GM18519 (cell line): ENCODE data around the gene SLC26A11.
"Not testable (repeated sequence)": the region's sequence is repeated elsewhere in the genome, so short reads cannot be mapped to it uniquely, and the experiment has no call there.

Source experiments
- ATAC-seq: cut with Tn5 transposase; IDR thresholded peaks from one replicate; pipeline ENCODE4 v1.9.1; 2021; ENCODE audit warnings: mild to moderate bottlenecking, moderate library complexity; ENCODE audit not compliant: unreplicated experiment, low FRiP score

The SLC26A11 gene

DNA sequence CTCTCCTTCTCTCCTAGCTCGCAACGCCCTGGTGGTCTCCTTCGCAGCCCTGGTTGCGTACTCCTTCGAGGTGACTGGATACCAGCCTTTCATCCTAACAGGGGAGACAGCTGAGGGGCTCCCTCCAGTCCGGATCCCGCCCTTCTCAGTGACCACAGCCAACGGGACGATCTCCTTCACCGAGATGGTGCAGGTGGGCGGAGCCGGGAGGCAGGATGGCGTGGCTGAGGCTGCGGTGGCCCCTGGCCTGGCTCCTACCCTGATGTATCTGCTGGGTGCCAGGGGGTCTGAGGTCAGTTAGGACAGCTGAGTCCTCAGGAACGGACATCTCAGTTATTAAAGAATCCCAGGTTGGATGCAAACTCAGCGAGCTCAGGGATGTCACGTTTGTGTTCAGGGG is 16.7 kb downstream of the SLC26A11 start:
- ATAC-seq: no peak

DNA sequence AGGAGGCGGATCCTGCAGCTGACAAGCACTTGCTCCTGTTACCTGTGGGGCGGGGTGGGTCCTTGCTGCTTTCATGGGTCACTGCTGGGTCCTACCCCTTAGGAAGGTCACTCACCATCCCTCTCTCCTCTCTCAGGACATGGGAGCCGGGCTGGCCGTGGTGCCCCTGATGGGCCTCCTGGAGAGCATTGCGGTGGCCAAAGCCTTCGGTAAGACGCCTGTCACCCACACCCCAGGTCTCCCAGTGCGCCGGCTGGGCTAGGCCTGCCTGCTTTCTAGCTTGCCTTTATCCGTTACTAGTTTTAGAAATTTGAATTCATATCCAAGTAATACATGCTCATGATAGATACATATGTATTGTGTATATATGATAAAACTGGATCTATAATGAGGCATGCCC is 17.2 kb downstream of the SLC26A11 start:
- ATAC-seq: no peak

DNA sequence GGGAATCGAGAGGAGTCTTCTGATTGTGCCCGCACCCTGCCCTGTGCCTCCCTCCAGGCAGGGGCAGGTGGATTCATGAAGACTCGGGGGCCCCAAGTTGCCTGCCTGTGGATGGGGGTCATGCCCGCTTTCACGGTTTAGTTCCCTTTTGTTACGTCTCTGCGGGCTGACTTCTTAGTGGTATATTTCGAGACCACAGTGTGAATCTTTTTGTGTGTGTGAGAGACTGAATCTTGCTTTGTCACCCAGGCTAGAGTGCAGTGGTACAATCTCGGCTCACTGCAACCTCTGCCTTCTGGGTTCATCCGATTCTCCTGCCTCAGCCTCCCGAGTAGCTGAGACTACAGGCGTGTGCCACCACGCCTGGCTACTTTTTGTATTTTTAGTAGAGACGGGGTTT is 22.3 kb downstream of the SLC26A11 start:
- no peak for ATAC-seq

DNA sequence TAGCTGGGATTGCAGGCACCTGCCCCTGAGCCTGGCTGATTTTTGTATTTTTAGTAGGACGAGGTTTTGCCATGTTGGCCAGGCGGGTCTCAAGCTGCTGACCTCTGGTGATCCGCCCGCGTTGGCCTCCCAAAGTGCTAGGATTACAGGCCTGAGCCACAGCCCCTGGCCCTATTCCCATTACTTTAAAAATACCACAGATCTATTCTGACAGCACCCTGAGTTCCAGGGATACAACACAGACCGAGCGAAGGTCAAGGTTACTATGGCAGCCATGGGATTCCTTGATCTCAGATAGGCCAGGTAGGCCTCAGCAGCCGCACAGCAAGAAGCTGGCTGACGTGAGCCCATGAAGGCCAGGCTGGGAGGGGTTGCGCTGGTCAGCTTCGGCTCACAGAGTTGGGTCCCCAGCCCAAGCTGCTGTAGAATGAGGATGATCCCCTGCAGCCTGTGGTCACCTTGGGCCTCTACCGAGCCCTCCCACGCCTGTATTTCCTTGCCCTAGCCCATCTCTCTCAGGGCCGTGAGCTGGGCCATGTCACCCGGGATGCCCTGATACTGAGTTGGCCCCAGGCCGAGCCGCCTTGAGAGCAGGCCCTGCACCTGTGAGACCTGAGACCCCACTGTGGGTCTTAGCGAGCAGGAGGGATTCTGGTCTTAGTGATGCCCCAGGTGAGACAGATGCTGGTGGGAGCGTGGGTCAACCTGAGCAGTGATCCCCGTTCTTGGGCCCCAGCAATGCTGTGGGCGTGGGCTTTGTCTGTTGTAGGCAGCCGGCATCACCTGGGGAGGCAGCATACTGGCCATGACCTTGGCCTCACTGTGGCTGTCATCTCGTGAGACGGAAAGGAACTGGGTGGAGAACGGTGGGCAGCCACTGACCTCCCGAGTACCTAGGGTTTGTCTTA is 23.6 kb downstream of the SLC26A11 start:
- no peak for ATAC-seq

DNA sequence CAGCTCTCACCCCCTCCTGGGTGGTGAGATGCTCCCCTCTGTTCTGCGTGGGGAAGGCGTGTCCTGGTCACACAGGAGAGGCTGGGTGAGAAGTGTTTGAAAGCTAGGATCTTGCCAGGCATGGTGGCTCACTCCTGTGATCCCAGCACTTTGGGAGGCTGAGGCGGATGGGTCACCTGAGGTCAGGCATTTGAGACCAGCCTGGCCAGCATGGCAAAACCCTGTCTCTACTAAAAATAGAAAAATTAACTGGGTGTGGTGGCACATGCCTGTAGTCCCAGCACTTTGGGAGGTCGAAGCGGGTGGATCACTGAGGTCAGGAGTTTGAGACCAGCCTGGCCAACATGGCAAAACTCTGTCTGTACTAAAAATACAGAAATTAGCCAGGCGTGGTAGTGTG is 24.2 kb downstream of the SLC26A11 start:
- ATAC-seq: not testable (repeated sequence)

DNA sequence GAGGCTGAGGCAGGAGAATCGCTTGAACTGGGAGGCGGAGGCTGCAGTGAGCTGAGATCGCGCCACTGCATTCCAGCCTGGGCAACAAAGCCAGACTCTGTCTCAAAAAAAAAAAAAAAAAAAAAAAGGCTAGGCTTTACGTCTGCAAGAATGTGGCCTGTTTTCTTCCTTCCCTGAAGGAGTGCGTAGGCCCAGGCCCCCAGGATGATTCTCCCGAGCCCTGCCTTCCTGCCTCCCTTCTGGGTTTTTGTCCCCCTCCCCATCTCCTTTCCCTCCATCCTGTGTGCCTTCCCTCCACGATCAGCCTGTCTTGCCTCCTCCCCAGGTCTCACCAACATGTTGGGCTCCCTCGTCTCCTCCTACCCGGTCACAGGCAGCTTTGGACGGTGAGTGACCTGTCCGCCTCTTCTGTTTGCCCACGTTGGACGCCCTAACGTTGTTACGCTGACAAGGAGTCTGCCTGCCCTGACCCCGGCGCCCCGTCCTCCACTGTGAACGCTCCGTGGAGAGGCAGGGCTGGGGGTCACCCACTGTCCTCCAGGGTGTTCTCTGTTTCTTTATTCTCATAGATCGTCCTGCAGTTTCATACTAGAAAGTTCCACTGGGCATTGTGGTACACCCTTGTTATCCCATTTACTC is 24.8 kb downstream of the SLC26A11 start:
- ATAC-seq: no peak

DNA sequence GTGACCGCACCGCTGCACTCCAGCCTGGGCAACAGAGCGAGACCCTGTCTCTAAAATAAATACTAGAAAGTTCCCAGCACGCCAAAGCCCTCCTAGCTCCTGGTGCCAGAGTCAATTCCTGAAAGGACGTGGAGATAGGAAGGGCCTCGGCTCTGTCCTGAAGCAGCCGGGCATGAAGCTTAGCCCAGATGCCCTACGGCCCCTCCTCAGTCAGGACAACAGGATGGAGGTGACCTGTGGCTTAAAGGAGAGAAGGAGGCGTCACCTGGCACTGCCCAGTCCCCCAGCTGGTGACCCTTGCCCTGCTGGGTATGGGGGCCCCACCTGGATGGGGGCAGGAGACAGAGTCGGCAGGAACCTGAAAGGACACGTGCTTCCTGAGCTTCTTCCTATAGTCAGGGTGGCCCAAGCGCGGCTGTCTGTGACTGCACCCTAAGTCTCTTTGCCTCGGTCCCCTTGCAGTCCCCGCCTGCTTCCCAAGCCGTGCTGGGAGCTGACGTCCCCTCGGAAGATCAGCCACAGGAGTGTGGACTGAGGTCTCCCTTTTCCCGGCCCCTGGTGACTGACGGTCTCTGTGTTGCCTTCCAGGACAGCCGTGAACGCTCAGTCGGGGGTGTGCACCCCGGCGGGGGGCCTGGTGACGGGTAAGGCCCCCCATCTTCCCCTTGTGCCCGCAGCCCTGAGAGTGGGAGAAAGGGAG is 25.5 kb downstream of the SLC26A11 start:
- ATAC-seq: no peak

DNA sequence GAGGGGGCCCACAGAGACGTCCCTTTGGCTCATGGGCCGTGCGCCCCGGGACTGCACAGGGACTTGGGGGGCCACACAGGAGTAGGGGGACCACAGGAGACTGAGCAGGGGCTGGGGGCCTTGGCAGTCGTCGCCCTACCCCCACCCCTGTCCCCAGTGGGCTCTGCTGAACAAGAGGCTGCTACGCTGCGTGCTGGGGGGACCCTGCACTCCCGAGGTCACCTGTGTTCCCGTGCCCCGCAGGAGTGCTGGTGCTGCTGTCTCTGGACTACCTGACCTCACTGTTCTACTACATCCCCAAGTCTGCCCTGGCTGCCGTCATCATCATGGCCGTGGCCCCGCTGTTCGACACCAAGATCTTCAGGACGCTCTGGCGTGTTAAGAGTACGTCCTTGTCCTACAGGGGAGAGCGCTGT is 26.0 kb downstream of the SLC26A11 start:
- no peak for ATAC-seq

DNA sequence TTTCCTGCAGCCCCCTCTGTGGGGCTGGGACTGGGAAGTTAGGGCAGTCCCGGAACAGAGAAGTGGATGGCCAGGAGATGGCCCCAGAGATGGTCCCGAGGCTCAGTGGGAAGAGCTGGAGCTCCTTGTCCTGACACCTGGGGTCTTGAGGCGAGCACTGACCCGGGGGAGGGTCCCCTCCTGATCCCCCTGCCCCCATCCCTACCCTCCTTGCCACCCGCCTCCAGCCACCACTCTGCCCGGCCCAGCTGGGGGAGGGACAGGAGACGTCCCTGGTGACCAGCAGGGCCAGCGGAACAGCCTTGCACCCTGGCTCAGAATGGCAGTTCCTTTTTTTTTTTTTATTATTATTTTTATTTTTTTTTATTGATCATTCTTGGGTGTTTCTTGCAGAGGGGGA is 26.5 kb downstream of the SLC26A11 start:
- no peak for ATAC-seq

DNA sequence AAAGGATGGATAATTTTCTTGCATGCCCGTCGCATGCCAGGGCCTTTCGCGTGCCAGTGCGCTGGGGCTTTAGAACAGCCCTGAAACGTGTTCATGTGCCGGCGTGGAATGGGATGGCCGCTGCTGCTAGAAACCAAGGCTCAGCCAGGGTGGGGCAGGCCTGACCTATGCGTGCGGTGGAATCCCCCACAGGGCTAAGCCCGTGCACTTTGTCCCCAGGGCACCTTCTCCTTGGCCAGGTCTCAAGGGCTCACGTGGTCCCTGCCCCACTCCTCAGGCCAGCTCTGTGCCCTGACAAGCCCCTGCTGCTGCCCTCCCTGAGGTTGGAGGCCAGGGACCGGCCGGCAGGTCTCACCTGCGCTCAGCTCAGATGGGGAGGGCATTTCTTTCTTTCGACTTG is 27.3 kb downstream of the SLC26A11 start:
- ATAC-seq: no peak

DNA sequence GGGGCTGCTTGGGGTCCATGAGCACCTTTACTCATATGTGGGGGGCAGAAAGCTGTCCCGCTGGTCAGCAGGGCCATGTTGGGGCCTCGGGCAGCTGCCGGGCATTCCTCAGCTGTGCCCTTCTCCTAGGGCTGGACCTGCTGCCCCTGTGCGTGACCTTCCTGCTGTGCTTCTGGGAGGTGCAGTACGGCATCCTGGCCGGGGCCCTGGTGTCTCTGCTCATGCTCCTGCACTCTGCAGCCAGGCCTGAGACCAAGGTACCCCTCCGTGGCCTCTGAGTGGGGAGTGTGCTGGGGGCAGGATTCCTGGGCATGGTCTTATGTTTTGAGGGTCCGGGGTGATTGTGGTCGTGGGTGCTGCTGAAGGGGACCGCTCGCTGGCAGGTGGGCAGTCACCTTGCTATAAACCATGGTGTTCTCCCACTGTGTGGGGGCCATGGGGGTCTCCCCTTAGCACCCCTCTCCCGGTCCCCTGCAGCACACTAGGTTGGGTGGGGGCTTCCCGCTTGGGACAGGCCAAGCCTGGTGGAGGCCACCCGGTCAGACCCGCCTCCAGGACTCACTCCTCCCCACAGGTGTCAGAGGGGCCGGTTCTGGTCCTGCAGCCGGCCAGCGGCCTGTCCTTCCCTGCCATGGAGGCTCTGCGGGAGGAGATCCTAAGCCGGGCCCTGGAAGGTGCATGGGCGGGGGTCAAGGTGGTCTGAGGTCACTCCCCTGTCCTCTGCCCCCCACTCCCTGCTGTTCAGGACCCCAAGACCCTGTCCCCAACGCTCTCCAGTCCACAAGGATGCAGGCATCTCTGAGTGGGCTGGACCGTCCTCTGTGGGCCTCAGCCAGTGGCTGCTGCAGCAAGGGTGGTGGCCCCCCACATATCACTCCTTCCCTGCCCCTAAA is 28.0 kb downstream of the SLC26A11 start:
- ATAC-seq: no peak

DNA sequence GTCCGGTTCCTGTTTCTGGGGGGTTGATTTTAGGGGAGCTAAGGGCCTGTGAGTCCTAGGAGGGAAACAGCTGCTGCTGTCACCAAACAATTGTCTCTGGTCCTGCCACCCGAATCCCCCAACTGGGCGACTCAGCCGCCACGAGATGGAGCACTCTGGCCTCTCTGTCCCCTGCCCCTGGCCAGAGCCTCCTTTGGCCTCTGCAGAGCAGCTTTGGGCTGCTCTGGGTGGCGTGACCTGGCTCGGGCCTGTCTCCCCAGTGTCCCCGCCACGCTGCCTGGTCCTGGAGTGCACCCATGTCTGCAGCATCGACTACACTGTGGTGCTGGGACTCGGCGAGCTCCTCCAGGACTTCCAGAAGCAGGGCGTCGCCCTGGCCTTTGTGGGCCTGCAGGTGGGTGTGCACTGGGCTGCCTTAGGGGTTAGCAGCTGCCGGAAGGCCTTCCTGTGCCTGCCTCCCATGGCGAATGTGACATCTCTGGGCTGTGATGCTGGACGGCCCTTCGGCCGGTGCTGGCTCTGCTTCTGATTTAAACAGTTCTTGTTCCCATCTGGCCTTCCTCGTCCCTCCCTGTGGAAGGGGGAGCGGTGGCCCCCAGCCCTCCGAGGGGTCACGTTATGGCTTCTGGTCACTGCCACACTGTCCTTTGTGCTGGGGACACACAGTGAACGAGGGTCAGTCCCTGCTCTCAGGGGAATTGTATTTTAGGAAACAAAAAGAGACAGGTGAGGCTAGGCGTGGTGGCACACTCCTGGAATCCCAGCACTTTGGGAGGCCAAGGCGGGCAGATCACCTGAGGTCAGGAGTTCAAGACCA is 28.9 kb downstream of the SLC26A11 start:
- ATAC-seq: no peak

DNA sequence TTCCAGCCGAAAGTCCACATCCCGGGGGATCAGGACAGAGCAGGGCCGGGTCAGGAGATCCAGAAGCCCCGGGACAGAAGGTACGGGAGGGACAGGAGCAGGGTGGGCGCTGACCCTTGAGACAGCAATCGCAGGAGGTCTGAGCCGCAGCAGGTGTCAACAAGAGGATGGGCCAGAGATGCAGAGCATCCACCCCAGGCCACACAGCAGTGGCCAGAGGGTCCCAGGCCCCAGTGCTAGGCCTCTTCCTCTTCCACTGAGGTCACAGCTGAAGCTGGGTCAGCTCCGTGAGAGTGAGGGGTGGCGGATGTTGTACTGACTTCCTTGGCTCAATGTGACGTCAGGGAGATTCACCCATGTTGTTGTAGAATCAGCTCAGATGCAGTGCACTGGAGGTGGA is 31.7 kb downstream of the SLC26A11 start:
- no peak for ATAC-seq

DNA sequence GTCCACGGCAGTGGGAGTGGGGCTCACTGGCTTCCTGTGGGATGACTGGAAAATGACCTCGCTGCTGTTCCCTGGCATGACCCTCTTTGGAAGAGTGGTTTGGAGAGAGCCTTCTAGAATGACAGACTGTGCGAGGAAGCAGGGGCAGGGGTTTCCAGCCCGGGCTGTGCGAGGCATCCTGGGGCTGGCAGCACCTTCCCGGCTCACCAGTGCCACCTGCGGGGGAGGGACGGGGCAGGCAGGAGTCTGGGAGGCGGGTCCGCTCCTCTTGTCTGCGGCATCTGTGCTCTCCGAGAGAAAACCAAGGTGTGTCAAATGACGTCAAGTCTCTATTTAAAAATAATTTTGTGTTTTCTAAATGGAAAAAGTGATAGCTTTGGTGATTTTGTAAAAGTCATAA is 32.6 kb downstream of the SLC26A11 start:
- no peak for ATAC-seq

DNA sequence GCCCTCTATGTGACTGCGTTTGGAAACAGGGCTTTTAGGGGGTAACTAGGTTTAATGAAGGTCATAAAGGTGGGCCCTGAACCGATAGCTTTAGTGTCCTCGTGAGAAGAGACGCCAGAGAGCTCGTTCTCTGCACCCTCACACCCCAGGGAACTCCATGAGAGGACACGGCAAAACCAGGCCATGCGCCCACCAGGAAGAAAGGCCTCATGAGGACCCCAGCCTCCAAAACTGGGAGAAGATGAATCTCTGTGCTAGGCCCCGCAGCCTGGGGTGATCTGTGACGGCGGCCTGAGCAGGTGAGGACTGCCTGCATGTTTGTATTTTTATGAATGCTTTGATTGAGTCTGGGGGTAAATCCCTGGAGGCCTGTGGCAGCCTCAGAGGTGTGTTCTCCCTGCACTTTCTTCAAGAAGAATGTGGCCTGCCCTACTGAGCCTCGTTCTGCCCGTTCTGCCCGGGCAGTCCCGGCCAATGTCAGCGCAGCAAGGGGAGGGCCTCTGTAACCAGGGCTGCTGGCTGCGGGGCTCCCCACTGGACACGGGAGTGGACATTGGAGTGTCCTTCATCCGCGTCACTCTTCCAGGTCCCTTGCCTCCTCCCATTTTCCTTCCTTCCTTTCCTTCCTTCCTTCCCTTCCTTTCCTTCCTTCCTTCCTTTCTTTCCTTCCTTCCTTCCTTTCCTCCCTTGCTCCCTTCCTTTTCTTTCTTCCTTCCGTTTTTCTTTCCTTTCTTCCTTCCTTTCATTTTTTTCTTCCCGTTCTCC is 33.6 kb downstream of the SLC26A11 start:
- no peak for ATAC-seq

DNA sequence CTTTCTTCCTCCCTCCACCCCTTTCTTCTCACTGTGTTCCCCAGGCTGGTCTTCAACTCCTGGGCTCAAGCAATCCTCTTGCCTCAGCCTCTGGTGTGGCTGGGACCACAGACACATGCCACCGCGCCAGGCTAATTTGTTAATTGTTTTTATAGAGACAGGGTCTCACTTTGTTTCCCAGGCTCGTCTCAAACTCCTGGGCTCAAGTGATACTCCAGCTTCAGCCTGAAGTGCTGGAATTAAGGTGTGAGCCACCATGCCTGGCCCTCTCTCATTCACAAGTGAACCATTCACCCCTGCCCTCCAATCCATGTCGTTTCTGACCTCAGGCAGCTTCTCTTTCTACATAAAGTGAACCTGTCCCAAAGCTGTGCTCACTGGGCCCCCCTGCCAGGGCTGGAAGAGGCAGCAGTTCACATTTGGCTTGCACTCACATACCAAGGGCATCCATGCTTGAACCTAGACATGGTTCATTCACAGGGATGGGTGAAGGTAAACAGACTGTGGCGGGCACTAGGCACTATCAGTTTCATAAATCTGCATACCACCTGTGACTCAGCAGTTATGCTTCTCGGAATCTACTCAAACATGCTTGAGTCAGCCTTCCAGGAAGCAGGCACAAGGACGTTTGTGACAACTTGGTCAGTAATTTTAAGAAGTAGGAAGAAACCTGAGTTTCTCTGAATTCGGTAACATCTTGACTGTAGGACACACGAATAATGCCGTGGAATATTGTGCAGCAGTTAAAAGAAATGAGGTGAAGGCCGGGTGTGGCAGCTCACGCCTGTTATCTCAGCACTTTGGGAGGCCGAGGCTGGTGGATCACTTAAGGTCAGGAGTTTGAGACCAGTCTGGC is 34.4 kb downstream of the SLC26A11 start:
- no peak for ATAC-seq

DNA sequence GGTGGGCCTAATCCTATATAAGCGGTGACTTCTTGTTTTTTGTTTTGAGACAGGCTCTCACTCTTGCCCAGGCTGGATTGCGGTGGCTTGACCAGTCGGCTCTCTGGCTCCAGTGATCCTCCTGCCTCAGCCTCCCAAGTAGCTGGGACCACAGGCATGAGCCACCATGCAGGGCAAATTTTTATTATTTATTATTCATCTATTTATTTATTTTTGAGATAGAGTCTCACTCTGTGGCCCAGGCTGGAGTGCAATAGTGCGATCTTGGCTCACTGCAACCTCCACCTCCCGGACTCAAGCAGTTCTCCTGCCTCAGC is 35.8 kb downstream of the SLC26A11 start:
- ATAC-seq: no peak

DNA sequence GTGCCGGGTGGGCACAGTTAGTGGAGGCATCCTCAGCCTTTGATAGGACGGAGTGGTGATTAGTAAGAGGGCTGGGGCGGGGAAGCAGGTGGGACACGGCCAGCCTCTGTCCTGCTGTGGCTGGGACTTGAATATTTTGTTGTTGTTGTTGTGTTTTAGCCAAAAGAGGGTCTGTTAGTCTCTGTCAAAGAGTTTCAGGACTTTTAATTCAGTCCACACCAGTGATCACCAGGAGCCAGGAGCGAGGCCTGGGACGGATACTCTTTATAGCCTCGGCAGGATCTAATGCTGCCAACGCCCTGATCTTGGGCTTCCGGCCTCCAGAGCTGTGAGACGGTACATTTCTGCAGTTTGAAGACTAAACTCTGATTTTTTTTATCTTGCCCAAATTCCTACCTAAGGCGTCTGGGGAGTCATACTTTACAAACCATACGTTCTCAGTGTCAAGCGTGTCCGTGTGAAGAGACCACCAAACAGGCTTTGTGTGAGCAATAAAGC is 37.5 kb downstream of the SLC26A11 start:
- no peak for ATAC-seq
